ENCODE results near the gene WDR7.

GRCh38 chr18:56890632-56891031, 239.5 kb downstream of the WDR7 start:
- no peak for TF ChIP-seq SP1 (IDR thresholded peaks at IDR 0.05)
- no peak for TF ChIP-seq L3MBTL2 (conservative IDR thresholded peaks at IDR 0.05)
- no peak for TF ChIP-seq FOXK2 (IDR thresholded peaks at IDR 0.05)
- no peak for TF ChIP-seq FOXA1 (IDR thresholded peaks at IDR 0.05)
- TF ChIP-seq TARDBP (IDR thresholded peaks at IDR 0.05) = no peak
- no peak for TF ChIP-seq FOXM1 (IDR thresholded peaks at IDR 0.05; ENCODE audit: borderline replicate concordance)
